Activated naive CD8-positive, alpha-beta T cell treated with anti-CD3 and anti-CD28 coated beads for 36 hours (primary cell): Measurements from ENCODE around the gene FAM163B. TPM values are rescaled to one million over a fixed set of nuclear protein-coding genes. Genes with fewer than 3 reads are reported as not detected.

Source experiments
- DNase-seq: peaks from one replicate; pipeline ENCODE4 v3.0.0; 2021
- H3K27ac Mint-ChIP-seq: one replicate; pipeline ENCODE4 v1.8.0; 2022; ENCODE audit warnings: mild to moderate bottlenecking, moderate library complexity, mixed read lengths
- H3K27me3 Mint-ChIP-seq: one replicate; pipeline ENCODE4 v1.8.0; 2022; ENCODE audit warnings: mild to moderate bottlenecking, mixed read lengths
- H3K36me3 Mint-ChIP-seq: one replicate; pipeline ENCODE4 v1.8.0; 2021; ENCODE audit warnings: mild to moderate bottlenecking, mixed read lengths
- H3K4me1 Mint-ChIP-seq: one replicate; pipeline ENCODE4 v1.8.0; 2021; ENCODE audit warnings: mixed read lengths
- H3K4me3 Mint-ChIP-seq: one replicate; pipeline ENCODE4 v1.8.0; 2022; ENCODE audit warnings: mild to moderate bottlenecking, moderate library complexity, mixed read lengths
- H3K9me3 Mint-ChIP-seq: one replicate; pipeline ENCODE4 v1.8.0; 2022; ENCODE audit warnings: mixed read lengths
- total RNA-seq, 2 experiments: library from RNA; stranded (reverse); gene quantifications; one replicate each; pipeline ENCODE4 v1.2.3, GENCODE V29; 2021

FAM163B gene
- total RNA-seq, 2 experiments from 2014 or later: not detected

DNA sequence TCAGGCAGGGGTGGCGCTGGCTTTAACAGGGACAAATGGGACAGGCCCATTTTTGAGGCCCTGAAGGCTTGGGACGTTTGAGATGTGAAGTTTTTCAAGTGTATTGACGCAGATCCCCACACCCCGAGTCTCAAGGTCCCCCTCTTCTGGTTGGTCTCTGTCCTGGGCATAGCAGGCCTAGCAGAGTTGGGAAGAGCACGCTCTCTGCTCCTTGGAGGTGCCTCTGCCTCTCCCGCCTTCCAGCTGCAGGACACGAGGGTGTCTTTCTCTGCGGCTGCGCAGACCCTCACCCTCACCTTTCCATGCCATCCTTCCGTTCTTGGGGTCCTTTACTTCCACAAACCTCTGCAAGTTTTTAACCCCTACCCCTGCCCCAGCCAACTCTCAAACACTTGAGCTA is 56.1 kb downstream of the FAM163B start:
- no peak overlapping the region for H3K4me3 Mint-ChIP-seq
- peaks cover 2% of the 10 kb centered on the region for H3K4me1 Mint-ChIP-seq
- no peak for DNase-seq
- H3K36me3 Mint-ChIP-seq: no peaks in the 10 kb centered on the region
- no peaks in the 10 kb centered on the region for H3K27me3 Mint-ChIP-seq
- no peaks in the 10 kb centered on the region for H3K9me3 Mint-ChIP-seq
- no peak overlapping the region for H3K27ac Mint-ChIP-seq

DNA sequence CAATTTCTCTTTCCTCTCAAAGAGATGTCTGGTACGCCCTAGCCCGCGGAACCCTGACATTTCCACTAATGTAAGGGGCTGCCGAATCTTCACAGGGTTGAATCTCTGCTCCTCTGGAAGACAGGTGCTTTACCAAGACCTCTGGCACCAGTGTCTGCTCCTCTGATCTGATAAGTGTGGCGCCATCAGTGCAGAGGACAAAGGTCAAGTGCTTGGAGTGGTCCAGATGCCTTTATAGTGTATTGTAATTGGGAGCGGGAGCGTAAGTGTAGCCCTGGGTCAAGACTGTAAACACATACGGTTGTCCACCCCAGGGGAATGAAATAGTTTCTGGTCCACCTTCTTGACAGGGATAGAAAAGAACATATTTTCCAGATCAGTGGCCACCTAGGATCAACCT is 57.0 kb downstream of the FAM163B start:
- H3K4me1 Mint-ChIP-seq: no peaks in the 10 kb centered on the region
- no peaks in the 10 kb centered on the region for H3K9me3 Mint-ChIP-seq

DNA sequence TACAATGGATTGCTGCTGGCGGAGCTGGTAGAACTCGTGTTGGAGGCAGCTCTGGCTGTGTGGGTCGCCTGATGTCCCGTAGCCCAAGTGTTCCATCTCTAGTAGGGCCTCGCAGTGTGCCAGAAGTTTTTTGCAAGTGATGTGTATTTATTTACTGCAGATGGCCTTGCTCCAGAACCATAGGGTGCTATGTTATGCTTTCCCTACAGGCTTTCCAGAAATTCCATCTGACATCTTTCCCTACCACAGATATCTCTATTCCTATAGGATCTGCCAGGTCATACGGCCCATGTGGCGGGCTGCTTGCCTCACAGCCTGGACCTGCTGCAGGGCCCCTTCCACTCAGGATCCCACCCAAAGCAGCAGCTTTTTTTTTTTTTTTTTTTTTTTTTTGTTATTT is 57.7 kb downstream of the FAM163B start:
- Mint-ChIP-seq H3K27ac (no peak overlapping the region), H3K27me3 (no peaks in the 10 kb centered on the region), H3K4me3 (no peak overlapping the region), H3K36me3 (no peaks in the 10 kb centered on the region), H3K9me3 (no peaks in the 10 kb centered on the region), H3K4me1 (no peaks in the 10 kb centered on the region)
- DNase-seq: no peak

More for the DNA sequence above, 57.0 kb downstream of the FAM163B start:
- H3K36me3 Mint-ChIP-seq: no peaks in the 10 kb centered on the region
- H3K4me3 Mint-ChIP-seq: no peak overlapping the region
- H3K27me3 Mint-ChIP-seq: no peaks in the 10 kb centered on the region
- no peak for DNase-seq
- H3K27ac Mint-ChIP-seq: no peak overlapping the region

DNA sequence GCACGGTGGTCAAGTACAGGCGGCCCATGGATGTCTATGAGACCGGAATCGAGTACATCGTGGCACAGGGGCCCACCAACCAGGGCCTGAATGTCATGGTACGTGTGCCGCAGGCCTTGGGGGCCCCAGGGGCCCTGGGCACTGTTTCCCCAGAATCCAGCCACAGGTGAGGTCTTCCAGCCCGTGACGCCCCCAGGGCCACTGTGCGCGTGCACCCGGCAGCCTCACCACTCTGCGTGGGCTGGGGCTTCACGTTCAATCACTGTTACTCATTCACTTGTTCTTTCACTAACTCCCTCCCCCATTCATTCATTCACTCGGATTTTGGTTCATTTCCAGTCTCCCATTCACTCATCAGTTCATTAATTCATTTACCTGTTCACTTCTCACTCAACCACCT is 62.1 kb downstream of the FAM163B start:
- no peaks in the 10 kb centered on the region for H3K9me3 Mint-ChIP-seq
- H3K4me3 Mint-ChIP-seq: no peak overlapping the region
- H3K36me3 Mint-ChIP-seq: no peaks in the 10 kb centered on the region
- no peak for DNase-seq
- no peak overlapping the region for H3K27ac Mint-ChIP-seq
- no peaks in the 10 kb centered on the region for H3K4me1 Mint-ChIP-seq
- H3K27me3 Mint-ChIP-seq: no peaks in the 10 kb centered on the region

DNA sequence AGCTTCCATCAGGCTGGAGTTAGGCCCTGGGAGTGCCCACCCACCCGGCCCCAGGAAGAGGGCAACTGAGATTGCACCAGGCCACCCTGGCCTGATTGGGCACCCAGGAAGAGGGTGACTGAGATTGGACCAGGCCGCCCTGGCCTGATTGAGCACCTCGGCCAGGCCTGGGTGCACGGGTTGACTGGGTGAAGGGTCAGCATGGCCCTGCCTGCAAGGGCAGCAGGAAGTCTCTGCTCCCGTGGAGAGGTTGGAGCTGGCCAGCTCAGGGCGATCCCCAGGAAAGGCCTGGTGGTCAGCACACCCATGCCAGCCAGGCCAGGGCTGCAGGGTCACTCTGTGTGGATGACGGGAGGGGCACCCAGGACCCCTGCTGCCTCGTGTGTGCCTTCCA is 62.9 kb downstream of the FAM163B start:
- no peaks in the 10 kb centered on the region for H3K9me3 Mint-ChIP-seq
- no peak for DNase-seq
- H3K27ac Mint-ChIP-seq: no peak overlapping the region
- no peaks in the 10 kb centered on the region for H3K27me3 Mint-ChIP-seq
- H3K36me3 Mint-ChIP-seq: no peaks in the 10 kb centered on the region
- no peaks in the 10 kb centered on the region for H3K4me1 Mint-ChIP-seq
- H3K4me3 Mint-ChIP-seq: no peak overlapping the region

- Mint-ChIP-seq H3K4me1 (no peaks in the 10 kb centered on the region), H3K27me3 (no peaks in the 10 kb centered on the region), H3K27ac (no peak overlapping the region), H3K9me3 (no peaks in the 10 kb centered on the region), H3K36me3 (no peaks in the 10 kb centered on the region), H3K4me3 (no peak overlapping the region)
- no peak for DNase-seq
These were observed 63.5 kb downstream of the FAM163B start for GRCh38 chr9:133545494-133546286.

- H3K9me3 Mint-ChIP-seq: no peaks in the 10 kb centered on the region
- H3K4me1 Mint-ChIP-seq: peaks cover 4% of the 10 kb centered on the region
- H3K4me3 Mint-ChIP-seq: no peak overlapping the region
- DNase-seq: no peak
- H3K27me3 Mint-ChIP-seq: no peaks in the 10 kb centered on the region
- no peaks in the 10 kb centered on the region for H3K36me3 Mint-ChIP-seq
- H3K27ac Mint-ChIP-seq: no peak overlapping the region
These were observed 65.3 kb downstream of the FAM163B start for GRCh38 chr9:133543772-133544467.

DNA sequence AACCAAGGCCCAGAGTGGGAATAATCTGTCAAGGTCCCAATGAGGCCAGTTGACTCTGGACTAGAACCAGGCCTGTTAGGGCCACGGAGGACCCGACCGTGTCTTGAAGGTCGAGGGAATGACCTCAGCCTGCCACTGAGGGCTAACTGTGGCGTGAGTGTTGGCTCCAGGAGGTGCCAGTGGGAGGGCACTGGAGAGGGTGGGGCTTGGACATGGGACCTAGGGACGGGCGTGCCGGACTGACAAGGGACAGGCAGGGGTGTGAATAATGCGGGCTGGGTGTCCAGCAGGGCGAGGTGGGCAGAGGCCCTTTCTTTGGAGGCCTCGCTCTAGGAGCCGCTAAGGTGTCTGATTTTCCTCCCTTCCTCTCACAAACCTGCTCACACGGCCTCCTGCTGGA is 67.2 kb downstream of the FAM163B start:
- no peak for DNase-seq
- no peaks in the 10 kb centered on the region for H3K27me3 Mint-ChIP-seq

GRCh38 chr9:133540698-133541025 is 68.5 kb downstream of the FAM163B start:
- DNase-seq: no peak
- Mint-ChIP-seq H3K27ac (no peak overlapping the region), H3K9me3 (no peaks in the 10 kb centered on the region), H3K27me3 (no peaks in the 10 kb centered on the region), H3K36me3 (no peaks in the 10 kb centered on the region), H3K4me3 (no peak overlapping the region), H3K4me1 (peaks cover 4% of the 10 kb centered on the region)

More for the DNA sequence above, 67.2 kb downstream of the FAM163B start:
- no peak overlapping the region for H3K4me3 Mint-ChIP-seq
- peaks cover 4% of the 10 kb centered on the region for H3K4me1 Mint-ChIP-seq
- no peaks in the 10 kb centered on the region for H3K36me3 Mint-ChIP-seq
- no peak overlapping the region for H3K27ac Mint-ChIP-seq
- H3K9me3 Mint-ChIP-seq: no peaks in the 10 kb centered on the region

- H3K4me3 Mint-ChIP-seq: no peak overlapping the region
- H3K36me3 Mint-ChIP-seq: no peaks in the 10 kb centered on the region
- H3K4me1 Mint-ChIP-seq: peaks cover 4% of the 10 kb centered on the region
These were observed 69.0 kb downstream of the FAM163B start for GRCh38 chr9:133539991-133540697.

DNA sequence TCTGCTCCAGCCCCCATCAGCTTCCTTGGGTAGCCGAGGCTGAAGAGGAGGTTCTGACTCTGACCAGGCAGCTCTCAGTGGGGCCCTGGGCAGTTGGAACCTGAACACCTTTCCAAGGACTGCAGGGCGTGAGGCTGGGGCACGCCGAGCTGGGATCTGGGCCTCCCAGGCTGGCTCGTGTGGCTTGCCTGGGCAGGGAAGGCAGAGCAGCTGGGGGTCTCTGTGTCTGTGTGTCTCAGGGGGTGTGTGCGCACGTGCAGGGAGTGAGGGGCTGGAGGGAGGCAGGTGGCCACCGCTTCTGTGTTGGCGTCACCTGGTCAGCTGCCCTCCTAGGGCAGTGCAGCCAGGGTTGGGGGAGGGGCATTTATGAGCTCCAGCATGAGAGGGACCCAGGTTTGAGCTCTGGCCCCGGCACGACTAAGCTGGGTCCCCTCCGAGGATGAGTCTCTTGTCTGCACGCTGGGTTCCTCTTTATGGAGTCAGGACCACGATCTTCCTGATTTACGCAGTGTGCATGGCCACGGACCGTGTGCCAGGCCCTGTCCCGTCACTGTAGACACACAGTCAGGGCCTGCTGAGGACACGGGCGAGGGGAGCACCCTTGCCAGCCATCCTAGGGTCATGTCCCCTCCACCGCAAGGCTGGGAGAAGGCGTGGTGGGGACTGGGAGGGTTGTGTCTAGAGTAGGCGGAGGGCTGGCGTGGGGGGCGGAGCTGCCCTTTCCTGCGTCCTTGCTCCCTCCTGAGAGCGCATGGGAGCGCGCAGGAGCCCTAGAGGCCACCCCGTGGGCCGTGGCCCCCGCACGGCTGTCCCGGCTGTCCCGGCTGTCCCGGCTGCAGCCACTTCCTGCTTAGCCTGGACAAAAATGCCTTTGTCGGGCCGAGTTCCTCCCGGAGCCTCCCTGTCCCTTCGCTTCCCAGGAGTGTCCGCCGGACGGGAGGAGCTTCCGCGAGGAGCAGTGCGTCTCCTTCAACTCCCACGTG is 70.0 kb downstream of the FAM163B start:
- H3K9me3 Mint-ChIP-seq: no peaks in the 10 kb centered on the region
- H3K4me1 Mint-ChIP-seq: peaks cover 4% of the 10 kb centered on the region
- no peaks in the 10 kb centered on the region for H3K36me3 Mint-ChIP-seq
- no peaks in the 10 kb centered on the region for H3K27me3 Mint-ChIP-seq
- DNase-seq: no peak
- H3K4me3 Mint-ChIP-seq: no peak overlapping the region
- H3K27ac Mint-ChIP-seq: no peak overlapping the region

More at GRCh38 chr9:133539991-133540697, 69.0 kb downstream of the FAM163B start:
- Mint-ChIP-seq H3K9me3 (no peaks in the 10 kb centered on the region), H3K27ac (no peak overlapping the region), H3K27me3 (no peaks in the 10 kb centered on the region)
- DNase-seq: no peak

GRCh38 chr9:133538176-133538575 is 71.0 kb downstream of the FAM163B start:
- Mint-ChIP-seq H3K4me3 (no peak overlapping the region), H3K27ac (no peak overlapping the region), H3K4me1 (peaks cover 12% of the 10 kb centered on the region), H3K36me3 (no peaks in the 10 kb centered on the region), H3K27me3 (no peaks in the 10 kb centered on the region), H3K9me3 (no peaks in the 10 kb centered on the region)
- DNase-seq: no peak

GRCh38 chr9:133537257-133537656 is 71.9 kb downstream of the FAM163B start:
- H3K4me1 Mint-ChIP-seq: peaks cover 19% of the 10 kb centered on the region
- no peak overlapping the region for H3K27ac Mint-ChIP-seq
- no peaks in the 10 kb centered on the region for H3K36me3 Mint-ChIP-seq
- no peak overlapping the region for H3K4me3 Mint-ChIP-seq
- no peaks in the 10 kb centered on the region for H3K9me3 Mint-ChIP-seq
- no peak for DNase-seq
- H3K27me3 Mint-ChIP-seq: no peaks in the 10 kb centered on the region

DNA sequence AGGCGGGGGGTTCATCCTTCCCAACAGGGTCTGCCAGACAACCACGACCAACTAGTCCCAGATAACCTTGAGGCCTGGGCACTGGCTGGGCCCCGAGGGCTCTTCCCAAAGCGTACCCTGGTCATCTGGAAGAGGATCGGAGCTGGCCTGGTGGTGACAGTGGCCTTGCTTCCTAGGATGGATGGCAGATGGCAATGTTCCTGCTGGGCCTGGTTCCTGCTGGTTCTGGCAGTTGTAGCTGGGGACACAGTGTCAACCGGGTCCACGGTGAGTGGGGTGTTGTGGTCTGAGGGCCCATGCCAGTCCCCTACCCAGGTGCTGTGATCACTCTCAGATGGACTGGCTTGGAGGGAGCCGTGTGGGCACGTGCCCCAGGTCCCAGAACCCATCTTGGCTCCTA is 72.7 kb downstream of the FAM163B start:
- H3K27ac Mint-ChIP-seq: no peak overlapping the region
- peaks cover 19% of the 10 kb centered on the region for H3K4me1 Mint-ChIP-seq
- no peaks in the 10 kb centered on the region for H3K9me3 Mint-ChIP-seq
- H3K27me3 Mint-ChIP-seq: no peaks in the 10 kb centered on the region
- no peak for DNase-seq
- no peaks in the 10 kb centered on the region for H3K36me3 Mint-ChIP-seq
- no peak overlapping the region for H3K4me3 Mint-ChIP-seq
